ENCODE data around the gene MYBPC2.

MYBPC2 gene

DNA sequence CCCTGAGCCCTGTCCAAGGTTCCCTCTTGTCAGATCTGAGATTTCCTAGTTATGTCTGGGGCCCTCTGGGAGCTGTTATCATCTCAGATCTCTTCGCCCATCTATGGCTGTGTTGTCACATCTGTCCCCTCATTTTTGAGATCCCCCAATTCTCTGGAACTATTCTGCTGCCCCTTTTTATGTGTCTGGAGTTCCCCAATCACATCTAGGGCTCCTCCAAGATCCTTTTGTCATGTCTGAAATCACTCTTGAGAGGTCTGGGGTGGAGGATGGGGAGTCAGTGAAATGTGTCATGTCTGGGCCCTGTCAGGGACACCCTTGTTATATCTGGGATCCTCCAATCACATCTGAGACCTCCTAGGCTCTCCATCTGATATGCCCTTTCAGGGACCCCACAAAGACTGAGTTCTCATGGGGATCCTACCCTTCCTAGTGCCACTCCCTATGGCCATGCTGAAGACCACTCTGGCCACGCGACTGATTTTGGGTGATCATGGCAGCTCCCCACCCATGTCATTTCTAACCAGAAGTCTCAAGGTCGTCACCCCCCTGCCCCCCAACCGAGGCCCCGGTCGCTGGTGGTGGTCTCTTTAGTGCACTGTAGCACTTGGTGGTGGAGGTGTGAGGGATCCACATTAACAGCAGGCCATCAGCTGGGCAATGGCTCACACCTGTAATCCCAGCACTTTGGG lies 3.8 kb upstream of the MYBPC2 start:
- no peak overlapping the region for H3K4me2 ChIP-seq (ENCODE audit: low read depth, low read length, poor library complexity, severe bottlenecking)
- peaks cover 2% of the 10 kb centered on the region; the same call in 1 of the 2 replicates for H3K36me3 ChIP-seq (ENCODE audit: low read length)
- no peaks in the 10 kb centered on the region for H3K79me2 ChIP-seq (ENCODE audit: insufficient read depth, low read length)
- peak overlapping the region; percentile 20; the same call in 1 of the 2 replicates for H3K9ac ChIP-seq (ENCODE audit: low read length)
- peaks cover 59% of the 10 kb centered on the region for H3F3A ChIP-seq (ENCODE audit: insufficient read depth)
- H3K4me3 ChIP-seq (ENCODE audit: insufficient read depth, low read length, poor library complexity, severe bottlenecking), result no peak overlapping the region
- H4K20me1 ChIP-seq (ENCODE audit: low read depth, low read length), result no peaks in the 10 kb centered on the region
- no peaks in the 10 kb centered on the region for H3K9me3 ChIP-seq (ENCODE audit: insufficient read depth, low read length)
- H3K9me2 ChIP-seq (replicated peaks; ENCODE audit: insufficient read depth, low read length), result no peaks in the 10 kb centered on the region
- H2AFZ ChIP-seq (ENCODE audit: low read depth, low read length, severe bottlenecking), result no peak overlapping the region
- H3K27ac ChIP-seq (ENCODE audit: low read depth, low read length), result peak overlapping the region; percentile 71
- no peaks in the 10 kb centered on the region for H3K27me3 ChIP-seq (ENCODE audit: low read length)
- TF ChIP-seq, protein P1, sequence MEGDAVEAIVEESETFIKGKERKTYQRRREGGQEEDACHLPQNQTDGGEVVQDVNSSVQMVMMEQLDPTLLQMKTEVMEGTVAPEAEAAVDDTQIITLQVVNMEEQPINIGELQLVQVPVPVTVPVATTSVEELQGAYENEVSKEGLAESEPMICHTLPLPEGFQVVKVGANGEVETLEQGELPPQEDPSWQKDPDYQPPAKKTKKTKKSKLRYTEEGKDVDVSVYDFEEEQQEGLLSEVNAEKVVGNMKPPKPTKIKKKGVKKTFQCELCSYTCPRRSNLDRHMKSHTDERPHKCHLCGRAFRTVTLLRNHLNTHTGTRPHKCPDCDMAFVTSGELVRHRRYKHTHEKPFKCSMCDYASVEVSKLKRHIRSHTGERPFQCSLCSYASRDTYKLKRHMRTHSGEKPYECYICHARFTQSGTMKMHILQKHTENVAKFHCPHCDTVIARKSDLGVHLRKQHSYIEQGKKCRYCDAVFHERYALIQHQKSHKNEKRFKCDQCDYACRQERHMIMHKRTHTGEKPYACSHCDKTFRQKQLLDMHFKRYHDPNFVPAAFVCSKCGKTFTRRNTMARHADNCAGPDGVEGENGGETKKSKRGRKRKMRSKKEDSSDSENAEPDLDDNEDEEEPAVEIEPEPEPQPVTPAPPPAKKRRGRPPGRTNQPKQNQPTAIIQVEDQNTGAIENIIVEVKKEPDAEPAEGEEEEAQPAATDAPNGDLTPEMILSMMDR (IDR thresholded peaks at IDR 0.05; ENCODE audit: insufficient read depth, low read length, poor library complexity, severe bottlenecking), result no peak
- TF ChIP-seq EZH2phosphoT487 (conservative IDR thresholded peaks at IDR 0.05; ENCODE audit: low read length), result no peak

- peak overlapping the region; percentile 48 for H3K4me3 ChIP-seq (ENCODE audit: insufficient read depth, low read length, poor library complexity, severe bottlenecking)
- H3K4me2 ChIP-seq (ENCODE audit: low read depth, low read length, poor library complexity, severe bottlenecking), result peak overlapping the region; percentile 84
- no peak for TF ChIP-seq EZH2phosphoT487 (conservative IDR thresholded peaks at IDR 0.05; ENCODE audit: low read length)
- TF ChIP-seq, protein P1 (IDR thresholded peaks at IDR 0.05; ENCODE audit: insufficient read depth, low read length, poor library complexity, severe bottlenecking), result no peak
- H3F3A ChIP-seq (ENCODE audit: insufficient read depth), result peaks cover 63% of the 10 kb centered on the region
- peak overlapping the region; percentile 84 for H2AFZ ChIP-seq (ENCODE audit: low read depth, low read length, severe bottlenecking)
- H3K79me2 ChIP-seq (ENCODE audit: insufficient read depth, low read length), result no peaks in the 10 kb centered on the region
- H4K20me1 ChIP-seq (ENCODE audit: low read depth, low read length), result no peaks in the 10 kb centered on the region
- peak overlapping the region; percentile 71 for H3K27ac ChIP-seq (ENCODE audit: low read depth, low read length)
- no peaks in the 10 kb centered on the region for H3K27me3 ChIP-seq (ENCODE audit: low read length)
- H3K9me2 ChIP-seq (replicated peaks; ENCODE audit: insufficient read depth, low read length), result no peaks in the 10 kb centered on the region
- peak overlapping the region; percentile 54 for H3K9ac ChIP-seq (ENCODE audit: low read length)
- H3K36me3 ChIP-seq (ENCODE audit: low read length), result no peaks in the 10 kb centered on the region
- no peaks in the 10 kb centered on the region for H3K9me3 ChIP-seq (ENCODE audit: insufficient read depth, low read length)
Measured at GRCh38 chr19:50430888-50431342, 1.8 kb upstream of the MYBPC2 start.

DNA sequence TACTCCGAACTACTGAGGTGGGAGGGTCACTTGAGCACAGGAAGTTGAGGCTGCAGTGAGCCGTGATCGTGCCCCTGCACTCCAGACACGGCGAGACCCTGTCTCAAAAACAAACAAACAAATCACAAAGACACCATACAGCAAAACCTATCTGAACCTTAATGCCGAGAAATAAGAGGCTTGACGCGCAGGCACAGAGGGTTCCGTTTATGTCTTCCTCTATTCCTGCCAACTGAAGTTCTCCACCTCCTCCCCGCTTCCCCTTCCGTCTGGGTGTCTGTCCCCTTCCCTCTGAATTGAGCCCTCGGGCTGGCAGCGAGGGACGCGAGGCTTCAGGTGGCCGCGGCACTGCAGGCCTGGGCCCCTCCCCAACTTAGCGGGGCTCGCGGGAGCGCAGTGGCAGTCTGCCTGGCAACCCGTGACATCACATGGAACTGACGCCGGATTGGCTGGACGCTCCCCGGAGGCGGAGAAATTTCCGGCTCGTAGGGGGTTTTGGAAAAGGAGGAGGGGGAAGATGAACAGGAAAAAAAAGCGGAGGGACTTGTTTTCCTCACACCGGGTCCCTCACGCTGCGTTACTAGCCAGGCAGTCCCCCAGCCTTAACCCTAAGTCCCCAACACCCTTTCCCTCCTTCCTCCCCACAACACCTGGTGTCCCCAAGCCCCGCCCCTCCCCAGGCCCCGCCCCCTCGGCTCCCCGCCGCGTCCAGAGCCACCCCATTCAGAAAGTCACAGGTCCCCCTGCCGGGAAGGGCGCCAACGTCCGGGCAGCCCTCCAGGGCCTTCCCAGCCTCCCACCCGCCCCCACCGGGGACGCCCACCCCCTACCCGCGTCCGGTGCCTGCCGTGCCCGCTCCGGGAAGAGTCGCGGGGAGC lies 1.1 kb upstream of the MYBPC2 start:
- peak overlapping the region; percentile 84 for H3K4me2 ChIP-seq (ENCODE audit: low read depth, low read length, poor library complexity, severe bottlenecking)
- TF ChIP-seq, protein P1 (IDR thresholded peaks at IDR 0.05; ENCODE audit: insufficient read depth, low read length, poor library complexity, severe bottlenecking), result no peak
- TF ChIP-seq EZH2phosphoT487 (conservative IDR thresholded peaks at IDR 0.05; ENCODE audit: low read length), result no peak
- no peaks in the 10 kb centered on the region for H3K36me3 ChIP-seq (ENCODE audit: low read length)
- H3K27me3 ChIP-seq (ENCODE audit: low read length), result no peaks in the 10 kb centered on the region
- H4K20me1 ChIP-seq (ENCODE audit: low read depth, low read length), result no peaks in the 10 kb centered on the region
- H3F3A ChIP-seq (ENCODE audit: insufficient read depth), result peaks cover 58% of the 10 kb centered on the region
- H3K9ac ChIP-seq (ENCODE audit: low read length), result peak overlapping the region; percentile 54
- H3K9me3 ChIP-seq (ENCODE audit: insufficient read depth, low read length), result no peaks in the 10 kb centered on the region
- no peaks in the 10 kb centered on the region for H3K9me2 ChIP-seq (replicated peaks; ENCODE audit: insufficient read depth, low read length)
- H3K79me2 ChIP-seq (ENCODE audit: insufficient read depth, low read length), result no peaks in the 10 kb centered on the region
- peak overlapping the region; percentile 48 for H3K4me3 ChIP-seq (ENCODE audit: insufficient read depth, low read length, poor library complexity, severe bottlenecking)
- H2AFZ ChIP-seq (ENCODE audit: low read depth, low read length, severe bottlenecking), result peak overlapping the region; percentile 84
- H3K27ac ChIP-seq (ENCODE audit: low read depth, low read length), result peak overlapping the region; percentile 71
